K562 (cell line): ENCODE results near the gene BUB3. TPM values are rescaled to one million over a fixed set of nuclear protein-coding genes. Genes with fewer than 3 reads are reported as not detected.

Experiments
- ATAC-seq: fragments of 200-7000 bp; cut with Tn5 transposase; 3 replicates; pipeline ENCODE4 v1.9.1; 2020; ENCODE audit warnings: moderate library complexity
- BruUV-seq: library from RNA; stranded (reverse); fragments of 400-500 nt; replicated peaks from 2 replicates; lab custom pipeline; 2021; lab: Mats Ljungman, UMichigan
- CTCF ChIA-PET: fragments of 300-600 bp; formaldehyde crosslinking; extraction: SDS; loops from one replicate; lab custom pipeline; 2021; ENCODE audit warnings: low intra/inter-chr PET ratio; lab: Yijun Ruan, JAX
- POLR2A ChIA-PET: fragments of 300-600, 350-650 bp; sonication (Branson Sonifier 250); formaldehyde crosslinking; extraction: SDS; loops from one replicate; lab custom pipeline; 2021; ENCODE audit warnings: antibody characterized with exemption, inconsistent platforms; lab: Yijun Ruan, JAX
- DNase-seq, 4 experiments: peaks; one replicate each; pipeline versions ENCODE4 v3.0.0 to v3.0.0-alpha.2; 2011 to 2018; ENCODE audit warnings: low spot score in 3 of 4, mixed read lengths in 3 of 4; ENCODE audit errors: extremely low read depth in 1 of 4
- FAIRE-seq: peaks from 2 replicates; lab custom pipeline; 2011; peaks lifted over from hg19 to GRCh38; lab: Jason Lieb, UNC
- H2AFZ ChIP-seq: 2 replicates; pipeline ENCODE4 v1.6.0; 2011; ENCODE audit warnings: low read depth, low read length, control low read depth, inconsistent platforms
- H3K27ac ChIP-seq: fragments of 200-600 bp; 3 replicates; pipeline ENCODE4 v1.8.0; 2011; ENCODE audit warnings: low read depth, mild to moderate bottlenecking, control low read depth, inconsistent platforms, low read length, moderate library complexity, mixed read lengths; ENCODE audit errors: extremely low read depth
- H3K27me3 ChIP-seq, 2 experiments: fragments of 300-600 bp in 1 of 2; 2 replicates in 1 of 2; 3 replicates in 1 of 2; pipeline versions ENCODE4 v1.6.0 to v1.8.0; 2011; ENCODE audit warnings: inconsistent platforms in 2 of 2, low read length in 2 of 2, mild to moderate bottlenecking in 1 of 2, mixed read lengths in 1 of 2, moderate library complexity in 1 of 2; ENCODE audit not compliant: control insufficient read depth in 2 of 2, insufficient read depth in 2 of 2
- H3K36me3 ChIP-seq: fragments of 300-600 bp; 3 replicates; pipeline ENCODE4 v1.8.0; 2011; ENCODE audit warnings: mild to moderate bottlenecking, low read length, inconsistent platforms; ENCODE audit not compliant: control insufficient read depth, insufficient read depth
- H3K4me1 ChIP-seq, 2 experiments: fragments of 200-600 bp in 1 of 2; replicated peaks in 1 of 2; 2 replicates in 1 of 2; 3 replicates in 1 of 2; pipeline versions ENCODE4 v1.5.1 to v1.8.0; 2011; ENCODE audit warnings: inconsistent platforms in 2 of 2, low read length in 2 of 2, mild to moderate bottlenecking in 1 of 2, mixed read lengths in 1 of 2, moderate library complexity in 1 of 2; ENCODE audit not compliant: control insufficient read depth in 2 of 2, insufficient read depth in 2 of 2
- H3K4me2 ChIP-seq: 2 replicates; pipeline ENCODE4 v1.6.1; 2011; ENCODE audit warnings: low read length, control low read depth, inconsistent platforms, mixed read lengths; ENCODE audit not compliant: insufficient read depth
- H3K4me3 ChIP-seq: fragments of 200-600 bp; sonication (generic), shearing (Covaris generic); 2 replicates; pipeline ENCODE4 v1.5.1; 2016; ENCODE audit warnings: control low read depth, inconsistent platforms
- H3K79me2 ChIP-seq: fragments of 200-600 bp; 3 replicates; pipeline ENCODE4 v1.8.0; 2011; ENCODE audit warnings: low read length, inconsistent platforms; ENCODE audit not compliant: control insufficient read depth, insufficient read depth
- H3K9ac ChIP-seq, 2 experiments: 2 replicates each; pipeline versions ENCODE4 v1.6.0 to v1.6.1; 2011; ENCODE audit warnings: low read depth in 2 of 2, low read length in 2 of 2, control low read depth in 1 of 2, inconsistent platforms in 1 of 2, mild to moderate bottlenecking in 1 of 2, mixed read lengths in 1 of 2; ENCODE audit not compliant: insufficient read depth in 1 of 2
- H3K9me1 ChIP-seq: one replicate; pipeline ENCODE4 v1.6.0; 2011; ENCODE audit warnings: inconsistent platforms, mild to moderate bottlenecking, low read length, moderate library complexity; ENCODE audit not compliant: control insufficient read depth, insufficient read depth
- H3K9me3 ChIP-seq: replicated peaks from 2 replicates; pipeline ENCODE4 v1.5.1; 2011; ENCODE audit warnings: low read depth, low read length, inconsistent platforms; ENCODE audit not compliant: control insufficient read depth, insufficient read depth
- H4K20me1 ChIP-seq: replicated peaks from 2 replicates; pipeline ENCODE4 v1.6.1; 2011; ENCODE audit warnings: low read length, inconsistent platforms, mixed read lengths; ENCODE audit not compliant: control insufficient read depth, insufficient read depth
- BHLHE40 ChIP-seq: IDR thresholded peaks from 2 replicates; pipeline ENCODE4 v1.6.1; 2011; ENCODE audit warnings: low read length, improper control_type of control experiment
- EHMT2 ChIP-seq: fragments of 450-650 bp; IDR thresholded peaks from 2 replicates; pipeline ENCODE4 v1.6.1; 2018; ENCODE audit warnings: antibody characterized with exemption
- GABPB1 ChIP-seq: sonication (generic); formaldehyde crosslinking; IDR thresholded peaks from 2 replicates; pipeline ENCODE4 v1.8.0; 2022; ENCODE audit warnings: mild to moderate bottlenecking, missing genetic modification reagents
- MAFF ChIP-seq: IDR thresholded peaks from 2 replicates; pipeline ENCODE4 v1.6.1; 2012; ENCODE audit warnings: low read length, improper control_type of control experiment
- MYC ChIP-seq, 2 experiments: fragments of 250-450 bp in 1 of 2; sonication (Bioruptor Pico) in 1 of 2; IDR thresholded peaks; 2 replicates each; pipeline versions ENCODE4 v1.5.1 to v1.6.1; 2012 to 2021; ENCODE audit warnings: low read depth in 2 of 2, borderline replicate concordance in 1 of 2, improper control_type of control experiment in 1 of 2, low read length in 1 of 2, mild to moderate bottlenecking in 1 of 2, moderate library complexity in 1 of 2
- PML ChIP-seq: IDR thresholded peaks from 2 replicates; pipeline ENCODE4 v1.6.1; 2012; ENCODE audit warnings: low read length, inconsistent platforms
- RBM25 ChIP-seq: fragments of 200-400 bp; formaldehyde crosslinking; IDR thresholded peaks from 2 replicates; pipeline ENCODE4 v1.6.1; 2018; ENCODE audit warnings: low read length, low read depth, moderate library complexity; ENCODE audit not compliant: severe bottlenecking
- RFX5 ChIP-seq: IDR thresholded peaks from 2 replicates; pipeline ENCODE4 v1.6.1; 2011; ENCODE audit warnings: low read depth, mild to moderate bottlenecking, improper control_type of control experiment, low read length
- RNF2 ChIP-seq: sonication (generic); IDR thresholded peaks from 2 replicates; pipeline ENCODE4 v1.6.1; 2016
- SRSF7 ChIP-seq: fragments of 200-400 bp; formaldehyde crosslinking; optimal IDR thresholded peaks from 2 replicates; pipeline ENCODE3; 2017; ENCODE audit warnings: mild to moderate bottlenecking, low read depth, low read length
- ZNF785 ChIP-seq: fragments of 250-450 bp; sonication (Bioruptor Pico); IDR thresholded peaks from 2 replicates; pipeline ENCODE4 v1.4.0; 2020; ENCODE audit warnings: mild to moderate bottlenecking
- WGBS: fragments of 100-300 bp; shearing (Covaris generic); methylation state at CpG from one replicate; pipeline ENCODE4 v1.1.6; 2016; ENCODE audit warnings: low coverage, mixed read lengths; ENCODE audit not compliant: insufficient coverage; ENCODE audit errors: missing lambda C conversion rate; 5-methylcytosine and 5-hydroxymethylcytosine counted together
- in situ Hi-C: fragments of 300-500 bp; cut with MboI; formaldehyde crosslinking; loops from 4 replicates; pipeline ENCODE4 v1.15.0; 2018; ENCODE audit warnings: inconsistent platforms, mixed read lengths
- intact Hi-C: fragments of 100-400 bp; cut with micrococcal nuclease; formaldehyde crosslinking; loops from 2 replicates; pipeline ENCODE4 v1.14.2; 2022
- polyA plus RNA-seq, 8 experiments: library from polyadenylated mRNA; depleted of rRNA in 4 of 8; stranded (reverse) in 5 of 8; unstranded in 3 of 8; fragments of >200 nt; fragmentation: Nextera tagmentation in 2 of 8; fragmentation: Illumina TruSeq in 1 of 8; extraction: Ambion mirVana in 2 of 8; extraction: Trizol in 1 of 8; gene quantifications; 2 replicates each; pipeline versions ENCODE4 v1.2.1 to v1.2.3, GENCODE V29; 2011 to 2014; ENCODE audit warnings: inconsistent platforms in 1 of 8, missing spikeins in 1 of 8
- total RNA-seq, 7 experiments: library from RNA; depleted of rRNA in 6 of 7; stranded (reverse); fragments of >200 nt in 6 of 7; fragmentation: Illumina TruSeq in 2 of 7; extraction: Trizol in 2 of 7; gene quantifications; 2 replicates each; pipeline versions ENCODE4 v1.2.1 to v1.2.3, GENCODE V29; 2011 to 2021; ENCODE audit warnings: low replicate concordance in 1 of 7
- TF ChIP-seq, protein P1 (sequence below), 2 experiments: fragments of 450-650 bp in 1 of 2; sonication (generic) in 1 of 2; formaldehyde crosslinking in 1 of 2; IDR thresholded peaks in 1 of 2; conservative IDR thresholded peaks in 1 of 2; 2 replicates each; pipeline versions ENCODE4 v1.6.1 to v1.8.1; 2016 to 2023; ENCODE audit warnings: mild to moderate bottlenecking in 2 of 2, moderate library complexity in 2 of 2, inconsistent platforms in 1 of 2, missing genetic modification reagents in 1 of 2
- TF ChIP-seq, protein P2 (sequence below): fragments of 450-650 bp; IDR thresholded peaks from 2 replicates; pipeline ENCODE4 v1.6.1; 2017; ENCODE audit warnings: antibody characterized with exemption, mild to moderate bottlenecking

The BUB3 gene
- total and polyA plus RNA-seq, 9 of the 15 experiments (the other 6 are each of a cell fraction or from before 2014, with no cell fraction given), result 167 to 761 (median 225) TPM

DNA sequence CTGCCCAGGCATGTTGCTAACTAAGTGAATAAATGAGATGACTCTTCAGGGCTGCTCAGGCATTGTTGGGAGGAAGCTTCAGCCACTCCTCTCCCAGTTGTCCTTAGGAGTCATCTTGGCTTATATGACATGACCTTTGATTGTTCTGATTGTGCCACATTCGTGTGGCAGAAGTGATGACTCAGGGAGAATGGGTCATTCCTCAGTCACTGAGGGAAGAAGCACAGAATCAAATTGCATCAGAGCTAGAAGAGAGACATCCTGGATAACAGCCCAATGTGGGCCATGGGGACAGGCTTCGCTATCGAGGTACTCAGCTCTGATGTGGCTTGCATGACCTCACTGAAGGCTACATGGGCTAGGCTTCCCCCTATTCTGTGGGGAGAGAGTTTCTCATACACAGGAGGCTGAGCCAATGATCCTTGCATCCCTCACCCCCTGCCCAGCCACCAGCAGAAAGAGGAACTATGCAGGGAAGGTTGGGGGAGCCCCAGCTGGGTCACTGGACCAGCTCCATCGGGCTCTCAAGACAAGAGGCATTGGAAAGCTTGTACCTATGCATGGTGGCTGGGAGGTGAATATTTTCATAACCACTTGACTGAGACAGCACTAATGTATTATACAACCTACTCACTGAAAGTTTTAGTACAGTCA is 24.5 kb upstream of the BUB3 start (continued):
- TF ChIP-seq BHLHE40, result no peak
- TF ChIP-seq, protein P1, sequence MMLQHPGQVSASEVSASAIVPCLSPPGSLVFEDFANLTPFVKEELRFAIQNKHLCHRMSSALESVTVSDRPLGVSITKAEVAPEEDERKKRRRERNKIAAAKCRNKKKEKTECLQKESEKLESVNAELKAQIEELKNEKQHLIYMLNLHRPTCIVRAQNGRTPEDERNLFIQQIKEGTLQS (IDR thresholded peaks at IDR 0.05), result 0 out of 2 replicates have a peak, but pooled peaks have one; percentile 26
- TF ChIP-seq, protein P1 (CRISPR knock-in tag; conservative IDR thresholded peaks at IDR 0.05), result no peak
- TF ChIP-seq EHMT2, result no peak
- TF ChIP-seq RFX5, result no peak
- TF ChIP-seq RBM25, result no peak
- no peak for TF ChIP-seq RNF2

DNA sequence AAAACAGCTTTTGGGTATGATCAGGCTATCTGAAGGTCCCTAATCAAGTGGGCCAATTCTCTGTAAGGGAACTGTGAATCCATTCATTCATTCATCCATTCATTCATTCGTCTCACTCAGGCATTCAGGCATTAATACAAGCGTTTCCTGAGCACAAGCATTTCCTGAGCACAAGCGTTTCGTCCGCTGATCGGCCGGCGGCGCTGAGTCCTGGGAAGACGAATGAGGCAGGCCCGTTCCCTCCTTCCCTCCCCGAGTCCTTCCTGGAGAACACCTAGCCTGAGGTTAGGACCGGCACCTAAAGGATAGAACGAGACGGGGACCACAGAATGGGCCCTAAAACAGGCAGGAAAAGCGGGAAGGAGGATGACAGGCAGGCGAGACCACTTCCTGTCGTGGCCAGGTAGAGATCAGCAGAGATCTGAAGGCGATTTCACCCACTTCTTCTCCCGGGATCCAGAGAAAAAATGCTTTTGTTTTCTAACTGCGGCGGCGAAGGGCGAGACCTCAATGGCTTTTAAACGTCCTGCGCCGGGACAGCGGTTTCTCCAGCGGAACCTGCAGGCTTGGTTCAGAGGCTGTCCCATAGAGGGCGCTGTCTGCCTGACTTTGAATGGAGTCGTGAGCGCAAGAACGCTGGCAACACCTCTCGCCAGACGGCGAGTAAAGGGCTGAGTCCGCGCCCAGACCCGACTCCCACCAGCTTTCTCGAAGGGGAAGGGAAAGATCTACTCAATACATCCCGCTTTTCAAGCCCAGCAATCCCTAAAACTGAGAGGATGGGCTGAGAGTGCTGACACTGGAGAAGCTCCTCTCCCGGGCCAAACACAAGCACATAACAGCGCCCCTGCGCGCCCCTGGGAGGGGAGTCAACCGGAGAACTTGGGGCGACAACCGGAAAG is 21.4 kb upstream of the BUB3 start:
- Histone ChIP-seq H3K27ac (no peak overlapping the region), H3K9me3 (no peaks in the 10 kb centered on the region; the same call in 1 of the 2 replicates), H3K4me3 (no peak overlapping the region), H2AFZ (peak overlapping the region; percentile 79), H3K27me3 (0 out of 5 replicates have a peak, but pooled peaks cover 0 to 10% of the 10 kb centered on the region in 2 experiments), H3K36me3 (peaks cover 9% of the 10 kb centered on the region; the same call in 2 of the 3 replicates), H3K9ac (peak overlapping the region in 1 of 2 experiments; percentile 83; a peak in 2 of 4 replicates), H3K4me1 (peaks cover 8 to 47% of the 10 kb centered on the region in 2 experiments), H3K4me2 (peak overlapping the region; percentile 66), H3K9me1 (no peaks in the 10 kb centered on the region), H4K20me1 (no peaks in the 10 kb centered on the region), H3K79me2 (peaks cover 22% of the 10 kb centered on the region)
- 14% methylated on average over 22 of the region's 48 CpGs for WGBS
- in situ Hi-C loops, result no loop called here
- ATAC-seq (peak; percentile 41), FAIRE-seq (peak; percentile 80), DNase-seq (peak; percentile 66 to 89 (median 72))
- POLR2A ChIA-PET, result interaction anchor here (0.6 kb wide), 2 partner anchors 224 to 419 kb away, joined by 3 read pairs; no protein-coding TSS in a partner anchor
- no TSS peak for BruUV-seq
- intact Hi-C loops, result loop anchor here (2.0 to 5.0 kb wide), 3 partner anchors 90 to 248 kb away; no protein-coding TSS in a partner anchor
- CTCF ChIA-PET, result no interaction called here
- TF ChIP-seq MAFF (no peak), MYC (IDR thresholded peaks at IDR 0.05; ENCODE audit: low read depth, low read length) (no peak), MYC (CRISPR knock-in tag; IDR thresholded peaks at IDR 0.05; ENCODE audit: borderline replicate concordance, low read depth) (no peak), ZNF785 (CRISPR knock-in tag) (no peak), RNF2 (0 out of 2 replicates have a peak, but pooled peaks have one; percentile 18), SRSF7 (no peak), PML (no peak), GABPB1 (CRISPR knock-in tag) (no peak)
- TF ChIP-seq, protein P2, sequence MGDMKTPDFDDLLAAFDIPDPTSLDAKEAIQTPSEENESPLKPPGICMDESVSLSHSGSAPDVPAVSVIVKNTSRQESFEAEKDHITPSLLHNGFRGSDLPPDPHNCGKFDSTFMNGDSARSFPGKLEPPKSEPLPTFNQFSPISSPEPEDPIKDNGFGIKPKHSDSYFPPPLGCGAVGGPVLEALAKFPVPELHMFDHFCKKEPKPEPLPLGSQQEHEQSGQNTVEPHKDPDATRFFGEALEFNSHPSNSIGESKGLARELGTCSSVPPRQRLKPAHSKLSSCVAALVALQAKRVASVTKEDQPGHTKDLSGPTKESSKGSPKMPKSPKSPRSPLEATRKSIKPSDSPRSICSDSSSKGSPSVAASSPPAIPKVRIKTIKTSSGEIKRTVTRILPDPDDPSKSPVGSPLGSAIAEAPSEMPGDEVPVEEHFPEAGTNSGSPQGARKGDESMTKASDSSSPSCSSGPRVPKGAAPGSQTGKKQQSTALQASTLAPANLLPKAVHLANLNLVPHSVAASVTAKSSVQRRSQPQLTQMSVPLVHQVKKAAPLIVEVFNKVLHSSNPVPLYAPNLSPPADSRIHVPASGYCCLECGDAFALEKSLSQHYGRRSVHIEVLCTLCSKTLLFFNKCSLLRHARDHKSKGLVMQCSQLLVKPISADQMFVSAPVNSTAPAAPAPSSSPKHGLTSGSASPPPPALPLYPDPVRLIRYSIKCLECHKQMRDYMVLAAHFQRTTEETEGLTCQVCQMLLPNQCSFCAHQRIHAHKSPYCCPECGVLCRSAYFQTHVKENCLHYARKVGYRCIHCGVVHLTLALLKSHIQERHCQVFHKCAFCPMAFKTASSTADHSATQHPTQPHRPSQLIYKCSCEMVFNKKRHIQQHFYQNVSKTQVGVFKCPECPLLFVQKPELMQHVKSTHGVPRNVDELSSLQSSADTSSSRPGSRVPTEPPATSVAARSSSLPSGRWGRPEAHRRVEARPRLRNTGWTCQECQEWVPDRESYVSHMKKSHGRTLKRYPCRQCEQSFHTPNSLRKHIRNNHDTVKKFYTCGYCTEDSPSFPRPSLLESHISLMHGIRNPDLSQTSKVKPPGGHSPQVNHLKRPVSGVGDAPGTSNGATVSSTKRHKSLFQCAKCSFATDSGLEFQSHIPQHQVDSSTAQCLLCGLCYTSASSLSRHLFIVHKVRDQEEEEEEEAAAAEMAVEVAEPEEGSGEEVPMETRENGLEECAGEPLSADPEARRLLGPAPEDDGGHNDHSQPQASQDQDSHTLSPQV, result no peak
